NCI-H1436 (cell line): ENCODE results near the gene PTPRD.
"Not testable (repeated sequence)": the region's sequence is repeated elsewhere in the genome, so short reads cannot be mapped to it uniquely, and the experiment has no call there.

Experiments
- DNase-seq: peaks from one replicate; lab custom pipeline; 2025; lab: John Stamatoyannopoulos, UW

PTPRD gene

GRCh38 chr9:10479172-10479571 lies 133.6 kb downstream of the PTPRD start:
- no peak for DNase-seq

- not testable (repeated sequence) for DNase-seq
Observed at GRCh38 chr9:10449201-10449617, 163.6 kb downstream of the PTPRD start.

GRCh38 chr9:10447036-10447435 lies 165.8 kb downstream of the PTPRD start:
- DNase-seq, result no peak

GRCh38 chr9:10443868-10444204 lies 169.0 kb downstream of the PTPRD start:
- DNase-seq, result no peak

GRCh38 chr9:10443181-10443867 lies 169.5 kb downstream of the PTPRD start:
- no peak for DNase-seq

GRCh38 chr9:10438955-10439354 lies 173.8 kb downstream of the PTPRD start:
- DNase-seq, result no peak

GRCh38 chr9:10436756-10437155 lies 176.0 kb downstream of the PTPRD start:
- DNase-seq, result no peak

- no peak for DNase-seq
Observed at GRCh38 chr9:10434412-10434811, 178.4 kb downstream of the PTPRD start.

GRCh38 chr9:10411272-10411671 lies 201.5 kb downstream of the PTPRD start:
- DNase-seq, result no peak

GRCh38 chr9:10403283-10403682 lies 209.5 kb downstream of the PTPRD start:
- no peak for DNase-seq

- peak; percentile 54 for DNase-seq
Observed at GRCh38 chr9:10396615-10397014, 216.2 kb downstream of the PTPRD start.

- no peak for DNase-seq
Observed at GRCh38 chr9:10387282-10387681, 225.5 kb downstream of the PTPRD start.

- DNase-seq, result no peak
Observed at GRCh38 chr9:10371824-10372223, 241.0 kb downstream of the PTPRD start.

- DNase-seq, result peak; percentile 45
Observed at GRCh38 chr9:10366171-10366779, 246.5 kb downstream of the PTPRD start.

GRCh38 chr9:10354591-10354990 lies 258.2 kb downstream of the PTPRD start:
- no peak for DNase-seq

- not testable (repeated sequence) for DNase-seq
Observed at GRCh38 chr9:10345621-10346020, 267.2 kb downstream of the PTPRD start.

GRCh38 chr9:10341057-10341456 lies 271.7 kb downstream of the PTPRD start:
- no peak for DNase-seq

- no peak for DNase-seq
Observed at GRCh38 chr9:10339152-10339551, 273.6 kb downstream of the PTPRD start.

GRCh38 chr9:10331157-10331556 lies 281.6 kb downstream of the PTPRD start:
- no peak for DNase-seq

GRCh38 chr9:10282084-10282483 lies 330.7 kb downstream of the PTPRD start:
- no peak for DNase-seq

GRCh38 chr9:10274988-10275387 lies 337.8 kb downstream of the PTPRD start:
- DNase-seq, result peak; percentile 9

- no peak for DNase-seq
Observed at GRCh38 chr9:10274175-10274574, 338.6 kb downstream of the PTPRD start.

- DNase-seq, result no peak
Observed at GRCh38 chr9:10272830-10273229, 340.0 kb downstream of the PTPRD start.
